ENCODE measurements around the gene LPIN1.

- TF ChIP-seq GATA2 (IDR thresholded peaks at IDR 0.05; ENCODE audit: low read depth, low read length) (no peak), GATA3 (IDR thresholded peaks at IDR 0.05; ENCODE audit: low read depth, low read length) (no peak)
Measured at GRCh38 chr2:11748861-11749645, 2.6 kb downstream of the LPIN1 start.

Measured in SH-SY5Y (cell line).